ENCODE results near the gene TMEM25.
A peak's percentile ranks its signal among the peaks of the same experiment; 100 is the strongest.
"Not testable (repeated sequence)": the region's sequence is repeated elsewhere in the genome, so short reads cannot be mapped to it uniquely, and the experiment has no call there.

TMEM25 gene

GRCh38 chr11:118530683-118531596 is at the start of gene TMEM25:
Gene TMEM25 (plus strand): TSS chr11:118531192. CDS start chr11:118531802, 610 bp downstream.
- H3K27ac ChIP-seq (ENCODE audit: low read length): no peak within 1 kb of the TSS
- no peaks in the 10 kb centered on the region for H3K9me3 ChIP-seq (ENCODE audit: control insufficient read depth, low read depth, low read length)
- peaks cover 13% of the 10 kb centered on the region for H3K27me3 ChIP-seq (ENCODE audit: control insufficient read depth, insufficient read depth, low read length)
- peak within 1 kb of the TSS; percentile 88 for H3K4me3 ChIP-seq (ENCODE audit: low read length)
- H3K4me1 ChIP-seq (ENCODE audit: control insufficient read depth, low read depth, low read length): peaks cover 17% of the 10 kb centered on the region
- peak within 1 kb of the TSS; percentile 57 for H3K9ac ChIP-seq (ENCODE audit: low read length)
- no peaks in the 10 kb centered on the region for H3K36me3 ChIP-seq (ENCODE audit: control insufficient read depth, low read depth, low read length)

- H3K4me1 ChIP-seq (ENCODE audit: control insufficient read depth, low read depth, low read length); H3K9me3 ChIP-seq (ENCODE audit: control insufficient read depth, low read depth, low read length); H3K4me3 ChIP-seq (ENCODE audit: low read length); H3K9ac ChIP-seq (ENCODE audit: low read length); H3K27me3 ChIP-seq (ENCODE audit: control insufficient read depth, insufficient read depth, low read length); H3K27ac ChIP-seq (ENCODE audit: low read length): not testable (repeated sequence)
- peaks cover 86% of the 10 kb centered on the region for H3K36me3 ChIP-seq (ENCODE audit: control insufficient read depth, low read depth, low read length)
Observed at GRCh38 chr11:118481238-118481637, 49.8 kb upstream of the TMEM25 start.

GRCh38 chr11:118484405-118484804 is 46.6 kb upstream of the TMEM25 start:
- Histone ChIP-seq H3K9me3 (ENCODE audit: control insufficient read depth, low read depth, low read length) (no peaks in the 10 kb centered on the region), H3K27me3 (ENCODE audit: control insufficient read depth, insufficient read depth, low read length) (no peaks in the 10 kb centered on the region), H3K4me1 (ENCODE audit: control insufficient read depth, low read depth, low read length) (no peaks in the 10 kb centered on the region), H3K27ac (ENCODE audit: low read length) (no peak overlapping the region), H3K9ac (ENCODE audit: low read length) (no peak overlapping the region), H3K4me3 (ENCODE audit: low read length) (no peak overlapping the region), H3K36me3 (ENCODE audit: control insufficient read depth, low read depth, low read length) (peaks cover 76% of the 10 kb centered on the region)

- H3K36me3 ChIP-seq (ENCODE audit: control insufficient read depth, low read depth, low read length): peaks cover 76% of the 10 kb centered on the region
Observed at GRCh38 chr11:118485273-118485672, 45.7 kb upstream of the TMEM25 start.

GRCh38 chr11:118488480-118489109 is 42.4 kb upstream of the TMEM25 start:
- Histone ChIP-seq H3K9me3 (ENCODE audit: control insufficient read depth, low read depth, low read length) (no peaks in the 10 kb centered on the region), H3K9ac (ENCODE audit: low read length) (no peak overlapping the region), H3K27ac (ENCODE audit: low read length) (no peak overlapping the region), H3K27me3 (ENCODE audit: control insufficient read depth, insufficient read depth, low read length) (no peaks in the 10 kb centered on the region), H3K36me3 (ENCODE audit: control insufficient read depth, low read depth, low read length) (peaks cover 80% of the 10 kb centered on the region), H3K4me1 (ENCODE audit: control insufficient read depth, low read depth, low read length) (no peaks in the 10 kb centered on the region), H3K4me3 (ENCODE audit: low read length) (no peak overlapping the region)

More at GRCh38 chr11:118485273-118485672, 45.7 kb upstream of the TMEM25 start:
- Histone ChIP-seq H3K4me3 (ENCODE audit: low read length) (no peak overlapping the region), H3K4me1 (ENCODE audit: control insufficient read depth, low read depth, low read length) (no peaks in the 10 kb centered on the region), H3K27ac (ENCODE audit: low read length) (no peak overlapping the region), H3K9ac (ENCODE audit: low read length) (no peak overlapping the region), H3K9me3 (ENCODE audit: control insufficient read depth, low read depth, low read length) (no peaks in the 10 kb centered on the region), H3K27me3 (ENCODE audit: control insufficient read depth, insufficient read depth, low read length) (no peaks in the 10 kb centered on the region)

- H3K4me1 ChIP-seq (ENCODE audit: control insufficient read depth, low read depth, low read length): no peaks in the 10 kb centered on the region
- H3K36me3 ChIP-seq (ENCODE audit: control insufficient read depth, low read depth, low read length): peaks cover 84% of the 10 kb centered on the region
Observed at GRCh38 chr11:118491041-118491440, 40.0 kb upstream of the TMEM25 start.

GRCh38 chr11:118497831-118498230 is 33.2 kb upstream of the TMEM25 start:
- no peaks in the 10 kb centered on the region for H3K4me1 ChIP-seq (ENCODE audit: control insufficient read depth, low read depth, low read length)
- H3K9me3 ChIP-seq (ENCODE audit: control insufficient read depth, low read depth, low read length): no peaks in the 10 kb centered on the region
- H3K27ac ChIP-seq (ENCODE audit: low read length): no peak overlapping the region
- H3K4me3 ChIP-seq (ENCODE audit: low read length): no peak overlapping the region
- no peak overlapping the region for H3K9ac ChIP-seq (ENCODE audit: low read length)
- peaks cover 94% of the 10 kb centered on the region for H3K36me3 ChIP-seq (ENCODE audit: control insufficient read depth, low read depth, low read length)
- no peaks in the 10 kb centered on the region for H3K27me3 ChIP-seq (ENCODE audit: control insufficient read depth, insufficient read depth, low read length)

More at GRCh38 chr11:118491041-118491440, 40.0 kb upstream of the TMEM25 start:
- Histone ChIP-seq H3K27me3 (ENCODE audit: control insufficient read depth, insufficient read depth, low read length) (no peaks in the 10 kb centered on the region), H3K9ac (ENCODE audit: low read length) (no peak overlapping the region), H3K27ac (ENCODE audit: low read length) (no peak overlapping the region), H3K9me3 (ENCODE audit: control insufficient read depth, low read depth, low read length) (no peaks in the 10 kb centered on the region), H3K4me3 (ENCODE audit: low read length) (no peak overlapping the region)

- Histone ChIP-seq H3K27me3 (ENCODE audit: control insufficient read depth, insufficient read depth, low read length) (no peaks in the 10 kb centered on the region), H3K9ac (ENCODE audit: low read length) (no peak overlapping the region), H3K27ac (ENCODE audit: low read length) (no peak overlapping the region), H3K4me1 (ENCODE audit: control insufficient read depth, low read depth, low read length) (no peaks in the 10 kb centered on the region), H3K9me3 (ENCODE audit: control insufficient read depth, low read depth, low read length) (no peaks in the 10 kb centered on the region), H3K36me3 (ENCODE audit: control insufficient read depth, low read depth, low read length) (peaks cover 96% of the 10 kb centered on the region), H3K4me3 (ENCODE audit: low read length) (no peak overlapping the region)
Observed at GRCh38 chr11:118503216-118503615, 27.8 kb upstream of the TMEM25 start.

- Histone ChIP-seq H3K4me3 (ENCODE audit: low read length) (no peak overlapping the region), H3K27ac (ENCODE audit: low read length) (no peak overlapping the region), H3K27me3 (ENCODE audit: control insufficient read depth, insufficient read depth, low read length) (no peaks in the 10 kb centered on the region), H3K36me3 (ENCODE audit: control insufficient read depth, low read depth, low read length) (peaks cover 94% of the 10 kb centered on the region), H3K9me3 (ENCODE audit: control insufficient read depth, low read depth, low read length) (no peaks in the 10 kb centered on the region), H3K4me1 (ENCODE audit: control insufficient read depth, low read depth, low read length) (peaks cover 14% of the 10 kb centered on the region), H3K9ac (ENCODE audit: low read length) (no peak overlapping the region)
Observed at GRCh38 chr11:118511601-118512000, 19.4 kb upstream of the TMEM25 start.

GRCh38 chr11:118514103-118514502 is 16.9 kb upstream of the TMEM25 start:
- peaks cover 14% of the 10 kb centered on the region for H3K4me1 ChIP-seq (ENCODE audit: control insufficient read depth, low read depth, low read length)
- H3K36me3 ChIP-seq (ENCODE audit: control insufficient read depth, low read depth, low read length): peaks cover 87% of the 10 kb centered on the region
- no peaks in the 10 kb centered on the region for H3K27me3 ChIP-seq (ENCODE audit: control insufficient read depth, insufficient read depth, low read length)

GRCh38 chr11:118519549-118519948 is 11.4 kb upstream of the TMEM25 start:
- no peaks in the 10 kb centered on the region for H3K4me1 ChIP-seq (ENCODE audit: control insufficient read depth, low read depth, low read length)
- peaks cover 86% of the 10 kb centered on the region for H3K36me3 ChIP-seq (ENCODE audit: control insufficient read depth, low read depth, low read length)
- H3K27me3 ChIP-seq (ENCODE audit: control insufficient read depth, insufficient read depth, low read length): no peaks in the 10 kb centered on the region
- H3K4me3 ChIP-seq (ENCODE audit: low read length): no peak overlapping the region
- no peak overlapping the region for H3K27ac ChIP-seq (ENCODE audit: low read length)
- H3K9me3 ChIP-seq (ENCODE audit: control insufficient read depth, low read depth, low read length): no peaks in the 10 kb centered on the region
- H3K9ac ChIP-seq (ENCODE audit: low read length): no peak overlapping the region

More at GRCh38 chr11:118514103-118514502, 16.9 kb upstream of the TMEM25 start:
- Histone ChIP-seq H3K27ac (ENCODE audit: low read length) (no peak overlapping the region), H3K9me3 (ENCODE audit: control insufficient read depth, low read depth, low read length) (no peaks in the 10 kb centered on the region), H3K4me3 (ENCODE audit: low read length) (no peak overlapping the region), H3K9ac (ENCODE audit: low read length) (no peak overlapping the region)
